ENCODE measurements around the gene IMMP2L. TPM values are rescaled to one million over a fixed set of nuclear protein-coding genes. Genes with fewer than 3 reads are reported as not detected.

IMMP2L gene
- total RNA-seq, 1 experiment from 2014 or later, result 13.6 TPM

DNA sequence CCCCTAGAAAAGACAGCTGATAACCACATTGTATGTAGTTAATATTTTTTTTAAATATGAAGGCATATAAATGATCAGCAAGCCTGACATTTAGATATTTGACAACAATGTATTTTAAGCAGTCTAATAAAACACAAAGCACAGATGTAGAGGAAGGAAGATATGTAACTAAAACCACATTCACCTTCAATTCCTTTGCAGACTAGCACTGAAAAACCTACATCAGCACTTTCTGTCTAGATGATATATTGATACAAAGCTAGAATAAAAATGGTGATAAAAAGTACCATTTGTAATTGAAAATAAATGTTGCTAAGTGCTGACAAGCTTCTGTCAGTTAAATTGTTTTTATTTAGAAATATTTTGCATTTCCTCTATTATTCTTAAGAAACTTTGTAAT, 153.6 kb downstream of the IMMP2L start:
- ATAC-seq (no peak), DNase-seq (ENCODE audit: low spot score) (no peak)
- Mint-ChIP-seq H3K9me3 (peaks cover 11% of the 10 kb centered on the region; the same call in 1 of the 2 replicates), H3K36me3 (no peaks in the 10 kb centered on the region), H3K4me3 (no peak overlapping the region), H3K27ac (no peak overlapping the region), H3K27me3 (ENCODE audit: low read depth) (no peaks in the 10 kb centered on the region), H3K4me1 (peaks cover 38% of the 10 kb centered on the region)
- POLR2A ChIA-PET, result no interaction called here
- TF ChIP-seq FOXJ3 (CRISPR knock-in tag; IDR thresholded peaks at IDR 0.05; ENCODE audit: borderline replicate concordance) (no peak), ELF4 (CRISPR knock-in tag; IDR thresholded peaks at IDR 0.05; ENCODE audit: low read depth) (no peak), MYBL2 (CRISPR knock-in tag; IDR thresholded peaks at IDR 0.05) (no peak), TEAD4 (CRISPR knock-in tag; IDR thresholded peaks at IDR 0.05) (no peak), RELA (CRISPR knock-in tag; IDR thresholded peaks at IDR 0.05; ENCODE audit: borderline replicate concordance) (no peak), SOX15 (CRISPR knock-in tag; IDR thresholded peaks at IDR 0.05) (no peak), NR2C2 (CRISPR knock-in tag; IDR thresholded peaks at IDR 0.05) (no peak)
- TF ChIP-seq, protein P1, sequence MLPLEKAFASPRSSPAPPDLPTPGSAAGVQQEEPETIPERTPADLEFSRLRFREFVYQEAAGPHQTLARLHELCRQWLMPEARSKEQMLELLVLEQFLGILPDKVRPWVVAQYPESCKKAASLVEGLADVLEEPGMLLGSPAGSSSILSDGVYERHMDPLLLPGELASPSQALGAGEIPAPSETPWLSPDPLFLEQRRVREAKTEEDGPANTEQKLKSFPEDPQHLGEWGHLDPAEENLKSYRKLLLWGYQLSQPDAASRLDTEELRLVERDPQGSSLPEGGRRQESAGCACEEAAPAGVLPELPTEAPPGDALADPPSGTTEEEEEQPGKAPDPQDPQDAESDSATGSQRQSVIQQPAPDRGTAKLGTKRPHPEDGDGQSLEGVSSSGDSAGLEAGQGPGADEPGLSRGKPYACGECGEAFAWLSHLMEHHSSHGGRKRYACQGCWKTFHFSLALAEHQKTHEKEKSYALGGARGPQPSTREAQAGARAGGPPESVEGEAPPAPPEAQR (CRISPR knock-in tag; IDR thresholded peaks at IDR 0.05), result no peak
- TF ChIP-seq, protein P2, sequence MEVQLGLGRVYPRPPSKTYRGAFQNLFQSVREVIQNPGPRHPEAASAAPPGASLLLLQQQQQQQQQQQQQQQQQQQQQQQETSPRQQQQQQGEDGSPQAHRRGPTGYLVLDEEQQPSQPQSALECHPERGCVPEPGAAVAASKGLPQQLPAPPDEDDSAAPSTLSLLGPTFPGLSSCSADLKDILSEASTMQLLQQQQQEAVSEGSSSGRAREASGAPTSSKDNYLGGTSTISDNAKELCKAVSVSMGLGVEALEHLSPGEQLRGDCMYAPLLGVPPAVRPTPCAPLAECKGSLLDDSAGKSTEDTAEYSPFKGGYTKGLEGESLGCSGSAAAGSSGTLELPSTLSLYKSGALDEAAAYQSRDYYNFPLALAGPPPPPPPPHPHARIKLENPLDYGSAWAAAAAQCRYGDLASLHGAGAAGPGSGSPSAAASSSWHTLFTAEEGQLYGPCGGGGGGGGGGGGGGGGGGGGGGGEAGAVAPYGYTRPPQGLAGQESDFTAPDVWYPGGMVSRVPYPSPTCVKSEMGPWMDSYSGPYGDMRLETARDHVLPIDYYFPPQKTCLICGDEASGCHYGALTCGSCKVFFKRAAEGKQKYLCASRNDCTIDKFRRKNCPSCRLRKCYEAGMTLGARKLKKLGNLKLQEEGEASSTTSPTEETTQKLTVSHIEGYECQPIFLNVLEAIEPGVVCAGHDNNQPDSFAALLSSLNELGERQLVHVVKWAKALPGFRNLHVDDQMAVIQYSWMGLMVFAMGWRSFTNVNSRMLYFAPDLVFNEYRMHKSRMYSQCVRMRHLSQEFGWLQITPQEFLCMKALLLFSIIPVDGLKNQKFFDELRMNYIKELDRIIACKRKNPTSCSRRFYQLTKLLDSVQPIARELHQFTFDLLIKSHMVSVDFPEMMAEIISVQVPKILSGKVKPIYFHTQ (CRISPR knock-in tag; IDR thresholded peaks at IDR 0.05), result no peak
- TF ChIP-seq, protein P3, sequence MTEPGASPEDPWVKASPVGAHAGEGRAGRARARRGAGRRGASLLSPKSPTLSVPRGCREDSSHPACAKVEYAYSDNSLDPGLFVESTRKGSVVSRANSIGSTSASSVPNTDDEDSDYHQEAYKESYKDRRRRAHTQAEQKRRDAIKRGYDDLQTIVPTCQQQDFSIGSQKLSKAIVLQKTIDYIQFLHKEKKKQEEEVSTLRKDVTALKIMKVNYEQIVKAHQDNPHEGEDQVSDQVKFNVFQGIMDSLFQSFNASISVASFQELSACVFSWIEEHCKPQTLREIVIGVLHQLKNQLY (CRISPR knock-in tag; IDR thresholded peaks at IDR 0.05), result no peak
- TF ChIP-seq, protein P4, sequence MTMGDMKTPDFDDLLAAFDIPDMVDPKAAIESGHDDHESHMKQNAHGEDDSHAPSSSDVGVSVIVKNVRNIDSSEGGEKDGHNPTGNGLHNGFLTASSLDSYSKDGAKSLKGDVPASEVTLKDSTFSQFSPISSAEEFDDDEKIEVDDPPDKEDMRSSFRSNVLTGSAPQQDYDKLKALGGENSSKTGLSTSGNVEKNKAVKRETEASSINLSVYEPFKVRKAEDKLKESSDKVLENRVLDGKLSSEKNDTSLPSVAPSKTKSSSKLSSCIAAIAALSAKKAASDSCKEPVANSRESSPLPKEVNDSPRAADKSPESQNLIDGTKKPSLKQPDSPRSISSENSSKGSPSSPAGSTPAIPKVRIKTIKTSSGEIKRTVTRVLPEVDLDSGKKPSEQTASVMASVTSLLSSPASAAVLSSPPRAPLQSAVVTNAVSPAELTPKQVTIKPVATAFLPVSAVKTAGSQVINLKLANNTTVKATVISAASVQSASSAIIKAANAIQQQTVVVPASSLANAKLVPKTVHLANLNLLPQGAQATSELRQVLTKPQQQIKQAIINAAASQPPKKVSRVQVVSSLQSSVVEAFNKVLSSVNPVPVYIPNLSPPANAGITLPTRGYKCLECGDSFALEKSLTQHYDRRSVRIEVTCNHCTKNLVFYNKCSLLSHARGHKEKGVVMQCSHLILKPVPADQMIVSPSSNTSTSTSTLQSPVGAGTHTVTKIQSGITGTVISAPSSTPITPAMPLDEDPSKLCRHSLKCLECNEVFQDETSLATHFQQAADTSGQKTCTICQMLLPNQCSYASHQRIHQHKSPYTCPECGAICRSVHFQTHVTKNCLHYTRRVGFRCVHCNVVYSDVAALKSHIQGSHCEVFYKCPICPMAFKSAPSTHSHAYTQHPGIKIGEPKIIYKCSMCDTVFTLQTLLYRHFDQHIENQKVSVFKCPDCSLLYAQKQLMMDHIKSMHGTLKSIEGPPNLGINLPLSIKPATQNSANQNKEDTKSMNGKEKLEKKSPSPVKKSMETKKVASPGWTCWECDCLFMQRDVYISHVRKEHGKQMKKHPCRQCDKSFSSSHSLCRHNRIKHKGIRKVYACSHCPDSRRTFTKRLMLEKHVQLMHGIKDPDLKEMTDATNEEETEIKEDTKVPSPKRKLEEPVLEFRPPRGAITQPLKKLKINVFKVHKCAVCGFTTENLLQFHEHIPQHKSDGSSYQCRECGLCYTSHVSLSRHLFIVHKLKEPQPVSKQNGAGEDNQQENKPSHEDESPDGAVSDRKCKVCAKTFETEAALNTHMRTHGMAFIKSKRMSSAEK (CRISPR knock-in tag; IDR thresholded peaks at IDR 0.05; ENCODE audit: borderline replicate concordance), result no peak
- TF ChIP-seq, protein P5, sequence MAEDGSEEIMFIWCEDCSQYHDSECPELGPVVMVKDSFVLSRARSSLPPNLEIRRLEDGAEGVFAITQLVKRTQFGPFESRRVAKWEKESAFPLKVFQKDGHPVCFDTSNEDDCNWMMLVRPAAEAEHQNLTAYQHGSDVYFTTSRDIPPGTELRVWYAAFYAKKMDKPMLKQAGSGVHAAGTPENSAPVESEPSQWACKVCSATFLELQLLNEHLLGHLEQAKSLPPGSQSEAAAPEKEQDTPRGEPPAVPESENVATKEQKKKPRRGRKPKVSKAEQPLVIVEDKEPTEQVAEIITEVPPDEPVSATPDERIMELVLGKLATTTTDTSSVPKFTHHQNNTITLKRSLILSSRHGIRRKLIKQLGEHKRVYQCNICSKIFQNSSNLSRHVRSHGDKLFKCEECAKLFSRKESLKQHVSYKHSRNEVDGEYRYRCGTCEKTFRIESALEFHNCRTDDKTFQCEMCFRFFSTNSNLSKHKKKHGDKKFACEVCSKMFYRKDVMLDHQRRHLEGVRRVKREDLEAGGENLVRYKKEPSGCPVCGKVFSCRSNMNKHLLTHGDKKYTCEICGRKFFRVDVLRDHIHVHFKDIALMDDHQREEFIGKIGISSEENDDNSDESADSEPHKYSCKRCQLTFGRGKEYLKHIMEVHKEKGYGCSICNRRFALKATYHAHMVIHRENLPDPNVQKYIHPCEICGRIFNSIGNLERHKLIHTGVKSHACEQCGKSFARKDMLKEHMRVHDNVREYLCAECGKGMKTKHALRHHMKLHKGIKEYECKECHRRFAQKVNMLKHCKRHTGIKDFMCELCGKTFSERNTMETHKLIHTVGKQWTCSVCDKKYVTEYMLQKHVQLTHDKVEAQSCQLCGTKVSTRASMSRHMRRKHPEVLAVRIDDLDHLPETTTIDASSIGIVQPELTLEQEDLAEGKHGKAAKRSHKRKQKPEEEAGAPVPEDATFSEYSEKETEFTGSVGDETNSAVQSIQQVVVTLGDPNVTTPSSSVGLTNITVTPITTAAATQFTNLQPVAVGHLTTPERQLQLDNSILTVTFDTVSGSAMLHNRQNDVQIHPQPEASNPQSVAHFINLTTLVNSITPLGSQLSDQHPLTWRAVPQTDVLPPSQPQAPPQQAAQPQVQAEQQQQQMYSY (CRISPR knock-in tag; IDR thresholded peaks at IDR 0.05), result no peak
- TF ChIP-seq, protein P6, sequence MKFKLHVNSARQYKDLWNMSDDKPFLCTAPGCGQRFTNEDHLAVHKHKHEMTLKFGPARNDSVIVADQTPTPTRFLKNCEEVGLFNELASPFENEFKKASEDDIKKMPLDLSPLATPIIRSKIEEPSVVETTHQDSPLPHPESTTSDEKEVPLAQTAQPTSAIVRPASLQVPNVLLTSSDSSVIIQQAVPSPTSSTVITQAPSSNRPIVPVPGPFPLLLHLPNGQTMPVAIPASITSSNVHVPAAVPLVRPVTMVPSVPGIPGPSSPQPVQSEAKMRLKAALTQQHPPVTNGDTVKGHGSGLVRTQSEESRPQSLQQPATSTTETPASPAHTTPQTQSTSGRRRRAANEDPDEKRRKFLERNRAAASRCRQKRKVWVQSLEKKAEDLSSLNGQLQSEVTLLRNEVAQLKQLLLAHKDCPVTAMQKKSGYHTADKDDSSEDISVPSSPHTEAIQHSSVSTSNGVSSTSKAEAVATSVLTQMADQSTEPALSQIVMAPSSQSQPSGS (CRISPR knock-in tag; IDR thresholded peaks at IDR 0.05; ENCODE audit: borderline replicate concordance, low read depth), result no peak
- CTCF ChIA-PET, result no interaction called here

Data from WTC11 (cell line).